IPS DF 4.7 (cell line): ENCODE results near the gene ZNF267.
"Not testable (repeated sequence)": the region's sequence is repeated elsewhere in the genome, so short reads cannot be mapped to it uniquely, and the experiment has no call there.

ENCODE experiments used
- DNase-seq: peaks from one replicate; pipeline ENCODE4 v3.0.0-alpha.2; 2013; ENCODE audit warnings: low spot score; ENCODE audit errors: extremely low read depth

The ZNF267 gene

DNA sequence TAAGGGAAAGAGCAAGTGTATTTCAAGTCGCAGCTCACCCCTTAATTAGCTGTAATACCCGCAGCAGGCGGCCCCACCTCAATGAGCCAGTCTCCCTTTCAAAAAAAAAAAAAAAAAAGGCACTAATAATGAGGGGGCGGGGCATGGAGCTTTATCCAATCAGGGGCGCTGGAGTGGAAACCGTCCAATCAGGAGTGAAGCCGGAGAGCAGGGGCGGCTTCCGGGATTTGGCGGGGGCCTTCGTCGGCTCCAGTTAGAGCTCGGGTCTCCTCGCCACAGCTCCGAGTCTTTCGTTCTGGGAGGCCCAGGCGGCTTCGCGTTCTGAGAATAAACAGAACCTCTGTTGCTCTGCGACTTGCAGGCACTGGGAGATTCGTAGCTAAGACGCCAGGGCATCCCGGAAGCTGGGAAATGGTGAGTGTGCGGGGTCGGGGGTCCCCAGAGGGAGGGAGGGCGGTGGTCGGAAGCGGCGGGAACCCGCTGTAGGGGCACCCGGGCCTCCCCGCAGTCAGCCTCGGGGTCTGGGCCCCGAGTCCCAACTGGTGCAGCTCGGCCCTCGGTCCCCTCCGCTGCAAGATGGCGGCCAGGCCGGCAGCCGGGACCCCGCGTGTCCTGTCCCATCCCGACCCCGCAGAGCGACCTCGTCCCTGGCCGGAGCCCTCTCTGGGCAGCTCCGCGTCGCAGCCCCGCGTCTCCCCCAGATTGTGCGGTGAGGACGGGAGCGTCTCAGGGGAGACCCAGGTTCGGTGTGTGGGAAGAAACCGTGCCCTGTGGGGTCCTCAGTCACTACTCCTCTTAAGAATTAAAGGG is at the start of gene ZNF267:
Gene ZNF267, plus strand, starts transcription at position 252 of the 810 bp plus-strand sequence. Its CDS starts 160 bp downstream, at position 412.
- no peak for DNase-seq

DNA sequence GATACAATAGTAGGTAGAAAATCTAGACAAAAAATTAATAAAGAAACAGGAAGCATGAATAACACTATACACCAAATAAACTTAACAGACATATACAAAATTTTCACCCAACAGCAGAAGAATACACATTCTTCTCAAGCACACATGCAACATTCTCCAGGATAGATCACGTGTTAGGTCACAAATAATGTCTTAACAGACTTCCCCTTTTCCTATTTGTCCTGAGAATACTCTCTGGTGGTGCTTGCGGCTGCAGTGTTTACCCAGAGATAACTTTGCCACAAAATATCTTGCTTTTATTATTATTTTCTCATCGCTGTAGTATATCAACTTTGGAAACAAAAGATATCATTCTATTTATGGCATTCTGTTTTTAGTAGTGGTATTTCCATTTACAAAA is 40.6 kb upstream of the ZNF267 start:
- DNase-seq = no peak

DNA sequence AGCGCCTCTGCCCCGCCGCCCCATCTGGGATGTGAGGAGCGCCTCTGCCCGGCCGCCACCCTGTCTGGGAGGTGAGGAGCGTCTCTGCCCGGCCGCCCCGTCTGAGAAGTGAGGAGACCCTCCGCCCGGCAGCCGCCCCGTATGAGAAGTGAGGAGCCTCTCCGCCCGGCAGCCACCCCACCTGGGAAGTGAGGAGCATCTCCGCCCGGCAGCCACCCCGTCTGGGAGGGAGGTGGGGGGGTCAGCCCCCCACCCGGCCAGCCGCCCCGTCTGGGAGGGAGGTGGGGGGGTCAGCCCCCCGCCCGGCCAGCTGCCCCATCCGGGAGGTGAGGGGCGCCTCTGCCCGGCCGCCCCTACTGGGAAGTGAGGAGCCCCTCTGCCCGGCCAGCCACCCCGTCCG is 37.2 kb upstream of the ZNF267 start:
- DNase-seq = not testable (repeated sequence)

- no peak for DNase-seq
Observed at GRCh38 chr16:31842864-31843263, 30.7 kb upstream of the ZNF267 start.

- not testable (repeated sequence) for DNase-seq
Observed at GRCh38 chr16:31848572-31848971, 25.0 kb upstream of the ZNF267 start.

GRCh38 chr16:31853291-31853690 is 20.3 kb upstream of the ZNF267 start:
- DNase-seq = no peak

DNA sequence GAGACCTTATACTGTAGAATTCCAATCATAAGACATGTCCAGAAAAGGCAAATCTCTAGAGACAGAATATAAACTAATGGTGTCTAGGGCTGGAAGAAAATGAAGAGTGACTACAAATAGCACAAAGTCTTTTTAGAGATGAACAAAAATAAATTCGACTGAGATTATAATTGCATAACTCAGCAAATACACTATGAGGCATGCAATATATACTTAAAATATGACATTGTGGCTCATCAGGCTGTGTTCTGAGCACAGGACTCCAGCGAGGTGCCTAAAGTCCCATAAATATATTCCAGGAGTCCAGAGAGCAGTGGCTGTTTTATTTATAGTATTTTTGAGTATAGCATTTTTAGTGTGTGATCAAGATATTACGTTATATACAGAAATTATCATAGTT is 13.1 kb upstream of the ZNF267 start:
- no peak for DNase-seq

DNA sequence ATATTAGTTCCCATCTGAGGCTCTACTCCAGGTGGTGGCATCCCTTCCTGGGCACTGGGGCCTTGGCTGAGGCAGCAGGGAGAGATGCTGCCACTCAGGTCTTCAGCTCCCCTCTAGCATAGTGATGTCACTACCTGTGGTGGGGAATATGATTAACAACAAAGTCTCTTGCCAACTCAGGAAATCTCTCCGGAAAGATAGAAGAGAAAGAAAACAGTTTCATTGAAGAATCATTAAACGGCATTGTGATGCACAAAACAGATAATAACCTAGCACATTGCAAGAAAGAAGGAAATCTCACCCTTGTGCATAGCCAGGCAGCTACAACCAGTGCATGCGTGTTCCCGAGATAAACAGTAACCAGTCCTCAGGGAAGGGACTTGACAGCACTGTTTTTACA is 12.2 kb upstream of the ZNF267 start:
- no peak for DNase-seq

DNA sequence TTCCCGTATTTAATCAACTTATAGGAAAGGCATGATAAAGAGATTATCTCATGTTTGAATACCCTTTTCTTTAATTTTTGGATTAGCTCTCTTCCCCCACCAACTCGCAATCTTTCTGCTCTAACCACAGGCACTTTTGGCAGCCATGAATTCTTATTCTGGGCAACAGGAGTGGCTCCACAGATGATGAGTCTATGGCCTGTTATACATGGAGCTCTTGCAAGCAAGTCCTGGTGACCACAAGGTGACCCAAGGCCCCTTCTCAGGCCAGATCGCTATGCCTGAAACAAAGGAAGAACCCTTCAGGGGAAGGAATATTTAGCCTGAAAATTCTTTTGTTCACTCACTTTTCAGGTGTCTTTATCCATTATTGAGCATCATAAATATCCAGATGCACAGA is 10.8 kb upstream of the ZNF267 start:
- no peak for DNase-seq

DNA sequence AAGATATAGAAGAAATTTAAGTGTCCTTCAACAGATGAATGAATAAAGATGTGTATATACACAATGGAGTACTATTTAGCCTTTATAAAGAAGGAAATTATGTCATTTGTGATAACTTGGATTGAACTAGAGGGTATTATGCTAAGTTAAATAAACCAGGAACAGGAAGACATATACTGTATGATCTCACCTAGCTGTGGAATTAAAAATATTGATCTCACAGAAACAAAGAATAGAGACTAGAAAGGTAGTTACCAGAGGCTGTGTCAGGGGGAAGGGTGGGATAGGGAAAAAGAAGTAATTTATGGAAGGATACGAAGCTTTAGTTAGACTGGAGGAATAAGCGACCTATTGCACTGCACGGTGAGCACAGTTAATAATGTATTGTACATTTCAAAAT is 5.4 kb upstream of the ZNF267 start:
- DNase-seq = no peak

DNA sequence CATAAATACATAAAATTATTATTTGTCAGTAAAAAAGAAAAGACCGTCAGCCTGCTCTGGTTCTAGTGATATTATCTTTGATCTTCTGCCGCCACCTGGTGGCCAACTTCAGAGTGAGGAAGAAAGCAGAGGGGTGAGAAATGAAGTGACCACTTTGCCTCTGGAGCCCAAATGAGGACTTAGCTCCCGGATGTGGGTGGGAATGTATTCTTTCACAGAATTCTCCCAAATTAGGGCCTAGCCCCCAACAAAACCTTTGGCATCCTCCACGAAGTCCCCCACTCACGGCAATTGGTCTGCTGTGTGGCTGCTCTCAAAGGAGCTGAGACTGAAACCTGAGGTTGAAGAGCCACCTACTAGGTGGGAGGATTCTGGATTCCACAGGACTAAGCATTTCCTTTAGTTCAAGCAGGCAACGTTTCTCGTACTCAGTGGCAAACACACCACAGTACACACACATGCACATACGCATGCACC is 4.9 kb upstream of the ZNF267 start:
- no peak for DNase-seq

- DNase-seq = no peak
Observed at GRCh38 chr16:31869511-31870201, 4.0 kb upstream of the ZNF267 start.

- DNase-seq = no peak
Observed at GRCh38 chr16:31870809-31871208, 2.8 kb upstream of the ZNF267 start.

DNA sequence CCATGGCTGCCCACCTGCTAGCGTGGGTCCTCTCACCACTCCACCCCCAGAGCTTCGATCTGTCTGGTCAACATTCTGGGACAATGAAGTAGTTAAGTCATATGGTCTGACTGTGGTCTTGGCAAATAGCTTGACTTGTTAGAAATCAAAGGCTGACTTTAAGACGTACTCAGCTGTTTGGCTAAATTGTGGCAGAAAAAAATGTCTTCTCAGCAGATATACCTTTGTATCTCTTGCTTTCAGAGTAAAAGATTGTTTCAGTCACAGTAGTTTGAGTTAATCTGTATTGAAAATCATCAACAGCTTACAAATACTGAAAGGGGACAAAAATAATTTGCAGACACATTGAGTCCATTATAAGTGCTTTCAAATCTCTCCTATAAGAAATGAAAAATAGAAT is 2.1 kb upstream of the ZNF267 start:
- no peak for DNase-seq

GRCh38 chr16:31872201-31872600 is 1.4 kb upstream of the ZNF267 start:
- DNase-seq = no peak

DNA sequence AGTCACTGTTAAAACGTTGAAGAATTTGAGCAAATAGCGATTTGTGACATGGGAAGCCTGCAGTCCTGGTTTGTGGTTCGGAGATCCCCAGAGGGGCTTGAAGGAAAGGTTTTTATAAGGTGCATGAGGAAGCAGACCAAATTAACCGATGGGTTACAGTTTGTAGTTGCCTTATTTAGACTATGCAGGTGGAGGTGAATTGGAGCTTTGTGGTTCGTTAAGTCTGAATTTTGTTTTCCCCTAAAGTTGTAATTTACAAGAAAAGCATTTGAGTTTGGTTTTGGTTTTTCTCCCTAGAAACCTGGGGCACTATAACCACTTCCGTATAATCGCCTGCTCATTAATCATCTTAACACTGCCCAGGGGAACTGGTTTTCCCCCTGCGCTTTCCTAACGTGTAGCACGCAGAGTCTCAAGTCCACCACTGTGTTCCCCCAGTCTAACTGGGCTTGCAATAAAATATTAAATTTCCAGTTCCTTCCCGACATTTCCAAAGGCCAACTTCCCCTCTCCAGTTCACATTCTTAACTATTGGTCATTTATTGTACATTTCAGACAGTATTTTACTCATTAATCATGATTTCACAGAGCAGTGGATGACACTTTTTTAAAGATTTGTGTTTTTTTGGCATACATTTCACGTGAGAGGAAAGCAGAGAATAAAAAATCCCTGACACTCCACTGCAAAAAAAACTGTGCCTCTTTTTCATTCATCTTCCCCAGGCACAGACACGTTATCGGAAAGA is 932 bp downstream of the ZNF267 start:
- no peak for DNase-seq

DNA sequence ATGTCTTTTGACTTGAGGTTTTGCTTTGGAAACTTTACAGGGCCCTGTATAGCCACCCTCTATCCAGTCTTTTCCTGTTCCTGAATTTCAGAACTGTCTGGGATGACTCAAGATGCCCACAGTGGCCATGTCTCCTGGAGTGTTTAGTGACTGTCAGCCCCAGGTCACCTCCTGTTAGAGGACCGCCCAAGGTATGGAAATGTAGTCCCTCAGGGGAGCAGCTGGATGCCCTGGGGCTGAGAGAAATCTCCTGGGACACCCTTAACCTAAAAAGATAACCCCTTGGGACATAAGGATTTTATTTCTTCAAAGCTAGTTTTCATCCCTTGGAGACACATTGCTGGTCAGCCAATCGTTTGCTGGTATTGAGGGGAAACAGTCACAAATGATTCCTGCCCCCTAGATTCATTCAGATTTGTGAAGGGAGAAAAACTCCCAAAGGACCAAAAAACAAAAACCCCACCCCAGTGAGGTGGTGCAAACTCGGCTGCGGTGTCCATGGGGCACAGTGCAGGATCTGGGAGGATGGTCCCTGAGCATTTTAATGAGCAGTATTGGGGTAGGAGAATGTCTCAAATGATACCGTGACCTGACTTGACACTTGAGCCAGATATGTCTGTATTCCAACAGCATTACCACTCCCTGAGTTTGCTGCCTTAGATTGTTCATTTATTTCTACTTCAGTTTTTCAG is 1.7 kb downstream of the ZNF267 start:
- no peak for DNase-seq

DNA sequence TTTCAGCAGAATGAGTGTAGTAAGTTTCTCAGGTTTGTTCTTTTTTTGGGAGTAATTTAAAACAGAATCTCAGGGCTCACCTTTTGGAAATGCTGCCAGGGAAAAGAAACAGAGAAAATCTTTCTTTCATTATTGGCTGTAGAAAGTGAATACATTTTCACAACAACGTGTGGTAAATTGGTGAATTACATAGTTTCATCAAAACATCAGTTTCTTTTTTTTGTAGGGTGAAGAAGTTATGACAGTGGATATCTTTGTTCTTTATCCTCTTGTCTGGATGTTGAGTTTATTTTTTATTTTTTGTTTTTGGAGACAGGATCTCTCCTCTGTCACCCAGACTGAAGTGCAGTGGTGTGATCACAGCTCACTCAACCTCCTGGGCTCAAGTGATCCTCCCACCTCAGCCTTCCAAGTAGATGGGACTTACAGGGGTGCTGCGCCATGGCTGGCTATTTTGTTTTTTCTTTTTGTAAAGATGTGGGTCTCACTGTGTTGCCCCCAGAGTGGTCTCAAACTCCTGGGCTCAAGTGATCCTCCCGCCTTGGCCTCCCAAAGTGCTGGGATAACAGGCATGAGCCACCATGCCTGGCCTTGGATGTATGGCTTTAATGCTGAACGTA is 2.4 kb downstream of the ZNF267 start:
- DNase-seq = no peak

GRCh38 chr16:31876951-31877828 is 3.6 kb downstream of the ZNF267 start:
- no peak for DNase-seq
